GM12892 (cell line): ENCODE data around the gene SARM1.

Source experiments
- POLR2A ChIP-seq: IDR thresholded peaks from 2 replicates; pipeline ENCODE4 v1.6.1; 2011; ENCODE audit warnings: low read depth, low read length, control low read depth
- POLR2AphosphoS5 ChIP-seq: IDR thresholded peaks from 2 replicates; pipeline ENCODE4 v1.6.1; 2011; ENCODE audit warnings: low read depth, low read length, control low read depth
- TAF1 ChIP-seq: IDR thresholded peaks from 2 replicates; pipeline ENCODE4 v1.6.1; 2011; ENCODE audit warnings: low read depth, mild to moderate bottlenecking, control low read depth, low read length, borderline replicate concordance

DNA sequence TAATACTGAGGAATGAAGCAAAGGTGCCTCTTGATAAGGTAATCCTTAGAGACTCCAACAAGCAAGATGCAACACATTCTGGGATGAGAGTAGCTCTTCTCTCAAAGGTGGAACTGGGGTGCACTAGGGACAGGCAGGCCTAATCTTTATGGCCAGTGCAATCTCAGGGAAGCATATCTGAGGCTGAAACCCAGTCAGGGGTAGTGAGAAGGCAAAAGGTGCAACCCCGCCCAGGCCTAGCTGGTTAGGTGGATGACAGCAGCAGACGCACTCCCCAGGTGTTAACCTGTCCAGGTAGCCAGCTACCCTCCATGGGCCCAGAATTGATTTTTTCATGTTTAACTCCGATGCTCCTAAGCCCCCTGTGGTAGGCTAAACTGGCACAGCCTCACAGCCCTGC lies 44.4 kb downstream of the SARM1 start:
- TF ChIP-seq POLR2A (no peak), POLR2AphosphoS5 (no peak), TAF1 (no peak)
